K562 (cell line): ENCODE measurements around the gene CENPU. TPM values are rescaled to one million over a fixed set of nuclear protein-coding genes. Genes with fewer than 3 reads are reported as not detected.

Experiments
- ATAC-seq: fragments of 200-7000 bp; cut with Tn5 transposase; 3 replicates; pipeline ENCODE4 v1.9.1; 2020; ENCODE audit warnings: moderate library complexity
- BruUV-seq: library from RNA; stranded (reverse); fragments of 400-500 nt; replicated peaks from 2 replicates; lab custom pipeline; 2021; lab: Mats Ljungman, UMichigan
- CTCF ChIA-PET: fragments of 300-600 bp; formaldehyde crosslinking; extraction: SDS; loops from one replicate; lab custom pipeline; 2021; ENCODE audit warnings: low intra/inter-chr PET ratio; lab: Yijun Ruan, JAX
- POLR2A ChIA-PET: fragments of 300-600, 350-650 bp; sonication (Branson Sonifier 250); formaldehyde crosslinking; extraction: SDS; loops from one replicate; lab custom pipeline; 2021; ENCODE audit warnings: antibody characterized with exemption, inconsistent platforms; lab: Yijun Ruan, JAX
- DNase-seq, 4 experiments: peaks; one replicate each; pipeline versions ENCODE4 v3.0.0 to v3.0.0-alpha.2; 2011 to 2018; ENCODE audit warnings: low spot score in 3 of 4, mixed read lengths in 3 of 4; ENCODE audit errors: extremely low read depth in 1 of 4
- FAIRE-seq: peaks from 2 replicates; lab custom pipeline; 2011; peaks lifted over from hg19 to GRCh38; lab: Jason Lieb, UNC
- H2AFZ ChIP-seq: 2 replicates; pipeline ENCODE4 v1.6.0; 2011; ENCODE audit warnings: low read depth, low read length, control low read depth, inconsistent platforms
- H3K27ac ChIP-seq: fragments of 200-600 bp; 3 replicates; pipeline ENCODE4 v1.8.0; 2011; ENCODE audit warnings: low read depth, mild to moderate bottlenecking, control low read depth, inconsistent platforms, low read length, moderate library complexity, mixed read lengths; ENCODE audit errors: extremely low read depth
- H3K27me3 ChIP-seq, 2 experiments: fragments of 300-600 bp in 1 of 2; 2 replicates in 1 of 2; 3 replicates in 1 of 2; pipeline versions ENCODE4 v1.6.0 to v1.8.0; 2011; ENCODE audit warnings: inconsistent platforms in 2 of 2, low read length in 2 of 2, mild to moderate bottlenecking in 1 of 2, mixed read lengths in 1 of 2, moderate library complexity in 1 of 2; ENCODE audit not compliant: control insufficient read depth in 2 of 2, insufficient read depth in 2 of 2
- H3K36me3 ChIP-seq: fragments of 300-600 bp; 3 replicates; pipeline ENCODE4 v1.8.0; 2011; ENCODE audit warnings: mild to moderate bottlenecking, low read length, inconsistent platforms; ENCODE audit not compliant: control insufficient read depth, insufficient read depth
- H3K4me1 ChIP-seq, 2 experiments: fragments of 200-600 bp in 1 of 2; replicated peaks in 1 of 2; 2 replicates in 1 of 2; 3 replicates in 1 of 2; pipeline versions ENCODE4 v1.5.1 to v1.8.0; 2011; ENCODE audit warnings: inconsistent platforms in 2 of 2, low read length in 2 of 2, mild to moderate bottlenecking in 1 of 2, mixed read lengths in 1 of 2, moderate library complexity in 1 of 2; ENCODE audit not compliant: control insufficient read depth in 2 of 2, insufficient read depth in 2 of 2
- H3K4me2 ChIP-seq: 2 replicates; pipeline ENCODE4 v1.6.1; 2011; ENCODE audit warnings: low read length, control low read depth, inconsistent platforms, mixed read lengths; ENCODE audit not compliant: insufficient read depth
- H3K4me3 ChIP-seq: fragments of 200-600 bp; sonication (generic), shearing (Covaris generic); 2 replicates; pipeline ENCODE4 v1.5.1; 2016; ENCODE audit warnings: control low read depth, inconsistent platforms
- H3K79me2 ChIP-seq: fragments of 200-600 bp; 3 replicates; pipeline ENCODE4 v1.8.0; 2011; ENCODE audit warnings: low read length, inconsistent platforms; ENCODE audit not compliant: control insufficient read depth, insufficient read depth
- H3K9ac ChIP-seq, 2 experiments: 2 replicates each; pipeline versions ENCODE4 v1.6.0 to v1.6.1; 2011; ENCODE audit warnings: low read depth in 2 of 2, low read length in 2 of 2, control low read depth in 1 of 2, inconsistent platforms in 1 of 2, mild to moderate bottlenecking in 1 of 2, mixed read lengths in 1 of 2; ENCODE audit not compliant: insufficient read depth in 1 of 2
- H3K9me1 ChIP-seq: one replicate; pipeline ENCODE4 v1.6.0; 2011; ENCODE audit warnings: inconsistent platforms, mild to moderate bottlenecking, low read length, moderate library complexity; ENCODE audit not compliant: control insufficient read depth, insufficient read depth
- H3K9me3 ChIP-seq: replicated peaks from 2 replicates; pipeline ENCODE4 v1.5.1; 2011; ENCODE audit warnings: low read depth, low read length, inconsistent platforms; ENCODE audit not compliant: control insufficient read depth, insufficient read depth
- H4K20me1 ChIP-seq: replicated peaks from 2 replicates; pipeline ENCODE4 v1.6.1; 2011; ENCODE audit warnings: low read length, inconsistent platforms, mixed read lengths; ENCODE audit not compliant: control insufficient read depth, insufficient read depth
- BRF2 ChIP-seq: IDR thresholded peaks from 3 replicates; pipeline ENCODE4 v1.6.1; 2011; ENCODE audit warnings: borderline replicate concordance, mild to moderate bottlenecking; ENCODE audit not compliant: insufficient read length, insufficient read depth
- DDX20 ChIP-seq: fragments of 450-650 bp; IDR thresholded peaks from 2 replicates; pipeline ENCODE4 v1.6.1; 2016; ENCODE audit warnings: missing genetic modification characterization, low read depth, mild to moderate bottlenecking, missing compliant biosample characterization, moderate library complexity
- GABPB2 ChIP-seq: fragments of 250-450 bp; sonication (Bioruptor Pico); conservative IDR thresholded peaks from 2 replicates; pipeline ENCODE4 v1.5.1; 2021; ENCODE audit warnings: mild to moderate bottlenecking
- JUN ChIP-seq, 2 experiments: sonication (generic) in 1 of 2; formaldehyde crosslinking in 1 of 2; IDR thresholded peaks; 2 replicates each; pipeline versions ENCODE4 v1.6.1 to v1.8.0; 2012 to 2022; ENCODE audit warnings: borderline replicate concordance in 2 of 2, mild to moderate bottlenecking in 2 of 2, improper control_type of control experiment in 1 of 2, low read depth in 1 of 2, low read length in 1 of 2, missing genetic modification reagents in 1 of 2
- NFE2 ChIP-seq: IDR thresholded peaks from 2 replicates; pipeline ENCODE4 v1.6.1; 2014; ENCODE audit warnings: antibody characterized with exemption, low read depth
- NR2C1 ChIP-seq, 2 experiments: fragments of 450-650 bp; IDR thresholded peaks; 2 replicates each; pipeline ENCODE4 v1.6.1; 2017; ENCODE audit warnings: mild to moderate bottlenecking in 2 of 2, antibody characterized with exemption in 1 of 2, inconsistent platforms in 1 of 2, missing compliant biosample characterization in 1 of 2, missing genetic modification characterization in 1 of 2
- OTX1 ChIP-seq: fragments of 450-650 bp; formaldehyde crosslinking; IDR thresholded peaks from 2 replicates; pipeline ENCODE4 v1.4.0; 2022; ENCODE audit warnings: mild to moderate bottlenecking
- POLR2H ChIP-seq: IDR thresholded peaks from 2 replicates; pipeline ENCODE4 v1.6.1; 2016; ENCODE audit warnings: missing genetic modification characterization, low read depth, mild to moderate bottlenecking, control low read depth, missing compliant biosample characterization, moderate library complexity
- PRPF4 ChIP-seq: fragments of 200-400 bp; formaldehyde crosslinking; IDR thresholded peaks from one replicate; pipeline ENCODE4 v1.6.1; 2017; ENCODE audit warnings: low read length, low read depth, mild to moderate bottlenecking; ENCODE audit not compliant: insufficient read depth, poor library complexity, severe bottlenecking
- SAP30 ChIP-seq: fragments of 200-600 bp; sonication (generic); IDR thresholded peaks from 2 replicates; pipeline ENCODE4 v1.6.1; 2012; ENCODE audit warnings: borderline replicate concordance, low read depth, mild to moderate bottlenecking, moderate library complexity, low read length, control low read depth, inconsistent platforms; ENCODE audit not compliant: insufficient read depth, poor library complexity, severe bottlenecking
- SIN3B ChIP-seq: fragments of 450-650 bp; IDR thresholded peaks from 2 replicates; pipeline ENCODE4 v1.6.1; 2017; ENCODE audit warnings: low read depth, mild to moderate bottlenecking, moderate library complexity
- SNIP1 ChIP-seq: fragments of 450-650 bp; IDR thresholded peaks from 2 replicates; pipeline ENCODE4 v1.7.1; 2017; ENCODE audit warnings: low read depth, mild to moderate bottlenecking
- STAT5A ChIP-seq: IDR thresholded peaks from 2 replicates; pipeline ENCODE4 v1.6.1; 2012; ENCODE audit warnings: low read length, inconsistent platforms, borderline replicate concordance
- ZBTB7A ChIP-seq: IDR thresholded peaks from 2 replicates; pipeline ENCODE4 v1.6.1; 2011; ENCODE audit warnings: low read depth, mild to moderate bottlenecking, low read length, moderate library complexity, borderline replicate concordance; ENCODE audit not compliant: control insufficient read depth
- ZKSCAN8 ChIP-seq: fragments of 200-800 bp; sonication (Bioruptor generic); IDR thresholded peaks from 2 replicates; pipeline ENCODE4 v1.6.1; 2016; ENCODE audit warnings: missing genetic modification characterization, missing compliant biosample characterization
- ZNF23 ChIP-seq: fragments of 250-450 bp; sonication (Bioruptor Pico); IDR thresholded peaks from 2 replicates; pipeline ENCODE4 v1.4.0; 2020; ENCODE audit warnings: mild to moderate bottlenecking
- ZNF274 ChIP-seq: IDR thresholded peaks from 2 replicates; pipeline ENCODE4 v1.6.1; 2011; ENCODE audit warnings: low read depth, mild to moderate bottlenecking, low read length, moderate library complexity, borderline replicate concordance
- ZNF436 ChIP-seq: fragments of 250-450, 450-650 bp; sonication (Bioruptor Pico); formaldehyde crosslinking; IDR thresholded peaks from 2 replicates; pipeline ENCODE4 v1.7.0; 2020; ENCODE audit warnings: mild to moderate bottlenecking
- ZNF780A ChIP-seq: fragments of 250-450 bp; sonication (Bioruptor Pico); IDR thresholded peaks from 2 replicates; pipeline ENCODE4 v1.5.0; 2021; ENCODE audit warnings: mild to moderate bottlenecking
- WGBS: fragments of 100-300 bp; shearing (Covaris generic); methylation state at CpG from one replicate; pipeline ENCODE4 v1.1.6; 2016; ENCODE audit warnings: low coverage, mixed read lengths; ENCODE audit not compliant: insufficient coverage; ENCODE audit errors: missing lambda C conversion rate; 5-methylcytosine and 5-hydroxymethylcytosine counted together
- in situ Hi-C: fragments of 300-500 bp; cut with MboI; formaldehyde crosslinking; loops from 4 replicates; pipeline ENCODE4 v1.15.0; 2018; ENCODE audit warnings: inconsistent platforms, mixed read lengths
- intact Hi-C: fragments of 100-400 bp; cut with micrococcal nuclease; formaldehyde crosslinking; loops from 2 replicates; pipeline ENCODE4 v1.14.2; 2022
- polyA plus RNA-seq, 8 experiments: library from polyadenylated mRNA; depleted of rRNA in 4 of 8; stranded (reverse) in 5 of 8; unstranded in 3 of 8; fragments of >200 nt; fragmentation: Nextera tagmentation in 2 of 8; fragmentation: Illumina TruSeq in 1 of 8; extraction: Ambion mirVana in 2 of 8; extraction: Trizol in 1 of 8; gene quantifications; 2 replicates each; pipeline versions ENCODE4 v1.2.1 to v1.2.3, GENCODE V29; 2011 to 2014; ENCODE audit warnings: inconsistent platforms in 1 of 8, missing spikeins in 1 of 8
- total RNA-seq, 7 experiments: library from RNA; depleted of rRNA in 6 of 7; stranded (reverse); fragments of >200 nt in 6 of 7; fragmentation: Illumina TruSeq in 2 of 7; extraction: Trizol in 2 of 7; gene quantifications; 2 replicates each; pipeline versions ENCODE4 v1.2.1 to v1.2.3, GENCODE V29; 2011 to 2021; ENCODE audit warnings: low replicate concordance in 1 of 7
- TF ChIP-seq, protein P1 (sequence below): fragments of 450-650 bp; formaldehyde crosslinking; IDR thresholded peaks from 2 replicates; pipeline ENCODE4 v1.4.0; 2020; ENCODE audit warnings: mild to moderate bottlenecking, moderate library complexity

Gene CENPU
- total and polyA plus RNA-seq, 9 of the 15 experiments (the other 6 are each of a cell fraction or from before 2014, with no cell fraction given) = 39.4 to 98.7 (median 84.3) TPM

DNA sequence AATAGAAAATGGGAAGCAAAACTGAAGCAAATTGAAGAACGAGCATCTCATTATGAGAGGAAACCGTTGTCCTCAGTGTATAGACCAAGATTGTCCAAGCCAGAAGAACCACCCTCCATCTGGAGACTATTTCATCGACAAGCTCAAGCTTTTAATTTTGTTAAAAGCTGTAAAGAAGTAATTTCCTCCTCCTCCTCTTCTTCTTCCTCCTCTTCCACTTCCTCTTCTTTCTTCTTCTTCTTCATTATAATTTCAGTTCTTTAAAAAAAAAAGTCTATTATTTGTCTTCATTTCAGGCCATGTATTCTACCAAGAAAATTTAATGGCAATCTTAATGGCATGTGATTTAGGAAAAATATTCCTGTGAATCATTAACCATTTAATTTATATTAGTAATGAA is 76.8 kb downstream of the CENPU start:
- ChIA-PET CTCF (no interaction called here), POLR2A (no interaction called here)
- no TSS peak for BruUV-seq
- Histone ChIP-seq H3K9ac (no peak overlapping the region), H2AFZ (no peak overlapping the region), H3K9me3 (no peaks in the 10 kb centered on the region), H3K27ac (no peak overlapping the region), H4K20me1 (no peaks in the 10 kb centered on the region), H3K36me3 (peaks cover 5% of the 10 kb centered on the region; the same call in 1 of the 3 replicates), H3K79me2 (no peaks in the 10 kb centered on the region), H3K4me3 (no peak overlapping the region), H3K27me3 (no peaks in the 10 kb centered on the region), H3K4me2 (no peak overlapping the region), H3K9me1 (no peaks in the 10 kb centered on the region), H3K4me1 (no peaks in the 10 kb centered on the region)
- ATAC-seq (no peak), DNase-seq (no peak), FAIRE-seq (no peak)
- intact Hi-C loops = no loop called here
- TF ChIP-seq ZBTB7A (no peak), ZNF436 (CRISPR knock-in tag) (no peak), BRF2 (no peak), ZNF274 (no peak), JUN (IDR thresholded peaks at IDR 0.05; ENCODE audit: borderline replicate concordance, low read depth, low read length) (no peak), JUN (CRISPR knock-in tag; IDR thresholded peaks at IDR 0.05; ENCODE audit: borderline replicate concordance) (no peak), SNIP1 (no peak), SAP30 (no peak), NFE2 (no peak), NR2C1 (IDR thresholded peaks at IDR 0.05) (no peak), NR2C1 (tag; IDR thresholded peaks at IDR 0.05) (no peak), OTX1 (CRISPR knock-in tag) (no peak), PRPF4 (no peak), ZKSCAN8 (CRISPR knock-in tag) (no peak), GABPB2 (no peak), STAT5A (no peak), ZNF780A (CRISPR knock-in tag) (no peak), SIN3B (no peak), DDX20 (no peak), POLR2H (tag) (no peak), ZNF23 (CRISPR knock-in tag) (no peak)
- TF ChIP-seq, protein P1, sequence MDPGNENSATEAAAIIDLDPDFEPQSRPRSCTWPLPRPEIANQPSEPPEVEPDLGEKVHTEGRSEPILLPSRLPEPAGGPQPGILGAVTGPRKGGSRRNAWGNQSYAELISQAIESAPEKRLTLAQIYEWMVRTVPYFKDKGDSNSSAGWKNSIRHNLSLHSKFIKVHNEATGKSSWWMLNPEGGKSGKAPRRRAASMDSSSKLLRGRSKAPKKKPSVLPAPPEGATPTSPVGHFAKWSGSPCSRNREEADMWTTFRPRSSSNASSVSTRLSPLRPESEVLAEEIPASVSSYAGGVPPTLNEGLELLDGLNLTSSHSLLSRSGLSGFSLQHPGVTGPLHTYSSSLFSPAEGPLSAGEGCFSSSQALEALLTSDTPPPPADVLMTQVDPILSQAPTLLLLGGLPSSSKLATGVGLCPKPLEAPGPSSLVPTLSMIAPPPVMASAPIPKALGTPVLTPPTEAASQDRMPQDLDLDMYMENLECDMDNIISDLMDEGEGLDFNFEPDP (CRISPR knock-in tag) = no peak
- 84% methylated on average over 3 of the region's 3 CpGs for WGBS
- in situ Hi-C loops = no loop called here
